ENCODE measurements around the gene HEATR3. TPM values are rescaled to one million over a fixed set of nuclear protein-coding genes. Genes with fewer than 3 reads are reported as not detected.

Gene HEATR3
- total and polyA plus RNA-seq, 2 of the 13 experiments (the other 11 are each of a cell fraction or from before 2014, with no cell fraction given): 22.4 to 52.4 TPM

GRCh38 chr16:50024684-50025536 is 40.9 kb upstream of the HEATR3 start, which contains the start of gene CNEP1R1 (continued):
- peak; percentile 88; the same call in 1 of the 2 replicates for TF ChIP-seq NFAT5 (CRISPR knock-in tag; IDR thresholded peaks at IDR 0.05)
- TF ChIP-seq CSRNP1 (CRISPR knock-in tag; IDR thresholded peaks at IDR 0.05): peak; percentile 27; the same call in 1 of the 2 replicates
- peak; percentile 78; the same call in 1 of the 2 replicates for TF ChIP-seq ZBED4 (CRISPR knock-in tag; IDR thresholded peaks at IDR 0.05; ENCODE audit: borderline replicate concordance)
- 0 out of 2 replicates have a peak, but pooled peaks have one; percentile 36 for TF ChIP-seq ZNF672 (CRISPR knock-in tag; IDR thresholded peaks at IDR 0.05)
- peak; percentile 85 for TF ChIP-seq SMC3 (IDR thresholded peaks at IDR 0.05; ENCODE audit: low read length)
- no peak for TF ChIP-seq FOXK2 (IDR thresholded peaks at IDR 0.05)
- no peak for TF ChIP-seq ARNT (IDR thresholded peaks at IDR 0.05)
- TF ChIP-seq ZNF317 (CRISPR knock-in tag; IDR thresholded peaks at IDR 0.05): peak; percentile 89
- TF ChIP-seq BORCS8-MEF2B (CRISPR knock-in tag; IDR thresholded peaks at IDR 0.05): 0 out of 2 replicates have a peak, but pooled peaks have one; percentile 25
- peak; percentile 73; the same call in 1 of the 2 replicates for TF ChIP-seq RNF2 (conservative IDR thresholded peaks at IDR 0.05; ENCODE audit: low read depth)
- TF ChIP-seq ZNF569 (CRISPR knock-in tag; IDR thresholded peaks at IDR 0.05; ENCODE audit: borderline replicate concordance): no peak
- TF ChIP-seq ZNF607 (CRISPR knock-in tag; IDR thresholded peaks at IDR 0.05; ENCODE audit: borderline replicate concordance): peak; percentile 82; the same call in 1 of the 2 replicates
- TF ChIP-seq NCOA5 (CRISPR knock-in tag; IDR thresholded peaks at IDR 0.05): no peak
- TF ChIP-seq ZNF503 (CRISPR knock-in tag; IDR thresholded peaks at IDR 0.05): peak; percentile 62

Measured in HepG2 (cell line).